GM21526 (cell line): ENCODE measurements around the gene IFT88.

Experiments used
- ATAC-seq: cut with Tn5 transposase; IDR thresholded peaks from one replicate; pipeline ENCODE4 v1.9.1; 2021; ENCODE audit warnings: moderate library complexity; ENCODE audit not compliant: unreplicated experiment, low FRiP score

Gene IFT88

DNA sequence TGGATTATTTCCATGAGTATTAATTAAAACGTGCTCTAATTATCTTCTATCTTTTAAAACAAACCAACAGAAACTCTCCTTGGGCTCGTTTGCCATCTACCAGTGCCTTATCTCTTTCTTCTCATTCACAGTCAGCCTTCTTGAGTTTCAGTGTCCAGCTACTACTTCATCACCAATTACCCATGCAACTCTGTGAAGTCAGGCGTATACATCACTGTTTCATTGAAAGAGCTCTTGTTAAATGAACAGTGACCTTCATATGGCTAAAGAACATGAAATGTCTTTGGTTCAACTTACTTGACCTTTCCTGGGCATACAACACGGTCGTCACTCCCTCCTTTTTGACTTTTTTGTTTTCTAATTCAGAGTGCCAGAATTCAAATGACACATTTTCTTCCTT lies 5.2 kb upstream of the IFT88 start:
- no peak for ATAC-seq

DNA sequence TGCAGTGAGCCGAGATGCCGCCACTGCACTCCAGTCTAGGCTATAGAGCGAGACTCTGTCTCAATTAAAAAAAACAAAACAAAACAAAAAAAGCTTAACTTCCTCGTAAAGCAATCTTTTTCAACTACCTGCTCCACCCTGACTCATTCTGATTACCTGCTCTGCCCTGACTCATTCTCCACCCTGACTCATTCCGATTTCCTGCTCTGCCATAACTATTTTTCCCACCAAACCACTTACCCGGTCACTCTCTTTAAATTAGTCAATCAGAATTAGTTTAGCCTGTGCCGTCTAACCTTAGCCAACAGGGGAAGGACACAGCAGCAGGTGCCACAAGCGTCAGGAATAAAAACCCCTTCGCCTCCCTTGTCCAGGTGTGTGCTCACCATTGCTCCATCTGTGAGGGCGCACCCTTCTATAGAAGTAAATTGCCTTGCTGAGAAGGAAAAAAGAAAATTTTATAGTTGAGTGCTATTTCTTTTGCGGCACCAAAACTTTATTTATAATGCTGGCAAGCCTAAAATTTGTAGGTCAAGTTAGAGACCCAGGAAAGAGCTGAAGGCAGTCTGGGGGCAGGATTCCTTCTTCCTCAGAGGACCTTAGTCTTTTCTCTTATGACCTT lies 1.7 kb upstream of the IFT88 start:
- no peak for ATAC-seq

DNA sequence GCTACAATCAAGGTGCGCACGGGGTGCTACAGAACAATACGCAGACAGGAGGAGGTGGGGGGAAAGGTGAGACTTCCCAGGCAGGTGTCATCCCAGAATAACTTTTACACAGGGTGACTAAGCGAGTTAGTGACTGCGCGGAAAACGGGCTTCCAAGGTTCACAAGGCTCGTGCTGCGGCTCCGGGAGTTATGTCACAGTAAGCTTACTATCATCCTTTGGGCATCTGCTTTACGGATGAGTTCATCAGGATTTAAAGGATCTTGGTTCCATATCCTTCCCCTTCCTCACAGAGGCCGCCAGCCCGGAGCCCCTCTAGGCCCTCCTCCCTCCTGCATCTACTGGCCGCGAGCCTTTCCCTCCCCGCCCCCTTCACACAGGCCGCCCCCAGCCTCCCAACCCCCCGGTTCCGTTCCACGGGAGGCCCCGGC lies 474 bp upstream of the IFT88 start:
- ATAC-seq = peak; percentile 31

DNA sequence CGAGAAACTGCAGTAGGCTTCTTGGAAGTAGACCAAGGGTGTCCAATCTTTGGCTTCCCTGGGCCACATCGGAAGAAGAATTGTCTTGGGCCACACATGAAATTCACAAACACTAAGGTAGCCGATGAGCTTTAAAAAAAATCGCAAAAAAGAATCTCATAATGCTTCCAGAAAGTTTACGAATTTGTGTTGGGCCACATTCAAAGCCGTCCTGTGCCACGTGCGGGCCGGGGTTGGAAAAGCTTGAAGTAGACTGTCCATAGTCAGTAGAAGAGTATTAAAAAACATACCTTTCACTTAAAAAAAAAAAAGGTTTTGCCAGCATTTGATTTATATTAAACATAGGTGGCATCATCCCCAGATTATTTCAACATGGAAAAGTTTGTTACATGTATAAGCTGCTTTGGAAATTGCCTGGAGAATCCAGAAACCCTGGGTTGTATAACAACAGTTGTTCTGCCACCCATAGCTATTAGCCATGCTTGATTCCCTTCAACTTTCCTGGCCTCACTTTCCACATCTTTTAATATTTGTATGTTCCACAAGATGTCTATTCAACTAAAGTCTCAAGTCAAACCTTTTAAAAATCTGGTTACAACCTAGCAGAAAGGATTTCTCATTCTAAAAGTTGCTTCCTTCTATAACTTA lies 1.0 kb downstream of the IFT88 start:
- ATAC-seq = no peak

DNA sequence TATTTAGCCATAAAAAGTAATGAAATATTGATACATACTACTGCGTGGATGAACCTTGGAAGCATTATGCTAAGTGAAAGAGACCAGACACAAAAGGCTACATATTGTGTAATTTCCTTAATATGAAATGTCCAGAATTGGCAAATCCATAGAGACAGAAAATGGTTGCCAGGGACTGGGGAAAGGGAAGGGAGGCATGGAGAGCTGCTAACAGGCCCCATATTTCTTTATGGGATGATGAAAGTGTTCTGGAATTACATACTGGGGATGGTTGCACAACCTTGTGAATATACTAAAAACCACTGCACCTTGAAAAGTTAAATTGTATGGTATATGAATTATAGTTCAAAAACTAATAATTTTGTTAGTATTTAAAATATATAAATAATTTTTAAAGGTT lies 3.6 kb downstream of the IFT88 start:
- ATAC-seq = no peak

DNA sequence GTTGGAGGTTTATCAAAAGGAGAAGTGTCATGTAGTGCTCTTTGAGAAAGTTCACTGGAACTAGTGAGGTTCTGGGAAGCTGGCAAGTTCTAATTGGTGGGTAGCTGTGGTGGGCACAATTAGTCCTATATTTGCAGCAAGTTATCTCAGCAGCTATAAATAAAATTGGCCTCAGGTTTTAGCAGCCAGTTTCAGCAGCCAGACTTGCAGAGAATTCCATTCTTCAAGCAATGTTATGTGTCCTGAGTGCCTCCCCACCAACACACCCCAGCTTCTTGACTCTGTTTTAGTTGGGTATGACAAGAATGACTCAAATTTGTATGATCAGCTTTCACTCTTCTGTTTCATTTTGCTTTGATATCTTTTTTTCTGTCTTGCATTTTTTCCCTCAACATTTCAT lies 4.7 kb downstream of the IFT88 start:
- no peak for ATAC-seq

DNA sequence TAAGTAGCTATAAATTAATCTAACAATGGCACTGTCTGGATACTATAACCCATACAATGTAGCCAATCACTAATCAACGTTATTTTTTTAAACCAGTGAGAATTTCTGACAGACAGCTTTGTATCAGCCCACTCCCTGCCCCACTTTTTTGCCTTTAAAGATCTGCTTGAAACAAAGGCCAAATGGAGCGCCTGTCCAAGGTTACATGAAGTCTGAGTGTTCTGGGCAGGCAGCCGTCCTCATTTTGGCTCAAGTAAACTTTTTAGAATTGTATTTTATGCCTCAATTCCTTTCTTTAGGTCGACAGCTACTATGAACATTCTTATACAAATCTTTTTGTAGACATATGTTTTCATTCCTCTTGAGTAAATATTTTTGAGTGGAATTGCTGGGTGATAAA lies 6.2 kb downstream of the IFT88 start:
- ATAC-seq = no peak

DNA sequence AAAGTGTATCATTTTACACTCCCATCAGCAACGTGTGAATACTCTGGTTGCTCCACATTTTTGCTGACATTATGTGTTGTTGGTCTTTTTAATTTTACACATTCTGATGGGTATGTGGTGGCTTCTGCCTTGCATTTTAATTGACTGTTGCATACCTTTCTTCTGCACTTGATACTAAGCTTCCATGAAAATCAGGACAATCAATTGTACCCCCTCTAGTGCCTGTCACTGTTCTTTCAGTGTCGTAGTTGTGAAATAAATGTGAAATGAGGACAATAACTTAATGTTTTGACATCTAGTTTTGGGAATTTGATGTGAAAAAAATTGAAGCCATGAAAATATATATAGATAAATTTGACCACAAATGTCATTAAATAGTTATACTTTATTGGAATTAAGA lies 6.7 kb downstream of the IFT88 start:
- ATAC-seq = no peak

DNA sequence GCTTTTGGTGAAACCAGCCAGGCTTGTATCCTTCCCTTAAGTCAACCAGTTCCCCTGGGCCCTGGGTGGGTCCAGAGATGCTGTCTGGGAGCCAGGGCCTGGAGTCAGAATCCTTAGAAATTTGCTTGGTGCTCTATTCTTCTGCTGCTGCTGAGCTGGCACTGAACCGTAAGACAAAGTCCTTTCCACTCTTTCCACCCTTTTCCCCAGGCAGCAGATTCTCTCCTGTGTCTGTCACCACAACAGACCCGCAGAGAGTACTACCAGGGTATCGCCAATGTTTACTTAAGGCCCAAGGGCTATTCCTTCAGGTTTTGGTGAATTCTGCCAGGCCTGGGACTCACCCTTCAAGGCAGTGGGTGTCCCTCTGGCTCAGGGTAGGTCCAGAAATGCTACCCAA lies 12.2 kb downstream of the IFT88 start:
- ATAC-seq = no peak

DNA sequence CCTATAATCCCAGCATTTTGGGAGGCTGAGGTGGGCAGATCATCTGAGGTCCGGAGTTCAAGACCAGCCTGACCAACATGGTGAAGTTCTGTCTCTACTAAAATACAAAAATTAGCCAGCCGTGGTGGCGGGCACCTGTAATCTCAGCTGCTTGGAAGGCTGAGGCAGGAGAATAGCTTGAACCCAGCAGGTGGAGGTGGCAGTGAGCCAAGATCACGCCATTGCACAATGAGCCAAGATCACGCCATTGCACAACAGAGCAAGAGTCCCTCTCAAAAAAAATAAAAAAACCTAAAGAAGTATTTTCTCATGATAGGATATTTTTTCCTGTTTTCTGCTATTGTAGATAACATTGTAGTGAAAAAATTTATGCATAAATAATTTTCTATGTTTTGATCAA lies 13.3 kb downstream of the IFT88 start:
- no peak for ATAC-seq

DNA sequence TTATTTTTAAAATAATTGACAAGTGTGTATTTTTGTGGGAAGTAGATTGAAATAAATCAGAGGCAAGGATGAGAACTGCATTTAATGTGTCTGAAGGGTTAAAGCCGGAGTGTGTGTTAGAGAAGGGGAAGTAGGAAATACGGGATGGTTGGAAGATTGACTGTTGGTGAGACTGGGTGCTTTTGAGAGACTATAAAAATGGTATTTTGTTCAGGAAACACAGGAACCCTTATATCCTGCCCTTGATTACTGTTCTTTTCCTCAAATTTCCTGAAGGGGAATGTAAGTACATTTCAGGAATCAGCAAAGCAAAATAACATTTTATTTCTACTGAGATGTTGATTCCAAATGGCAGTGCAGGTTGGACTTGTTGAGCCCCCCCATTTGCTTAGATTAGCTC lies 15.1 kb downstream of the IFT88 start:
- no peak for ATAC-seq

DNA sequence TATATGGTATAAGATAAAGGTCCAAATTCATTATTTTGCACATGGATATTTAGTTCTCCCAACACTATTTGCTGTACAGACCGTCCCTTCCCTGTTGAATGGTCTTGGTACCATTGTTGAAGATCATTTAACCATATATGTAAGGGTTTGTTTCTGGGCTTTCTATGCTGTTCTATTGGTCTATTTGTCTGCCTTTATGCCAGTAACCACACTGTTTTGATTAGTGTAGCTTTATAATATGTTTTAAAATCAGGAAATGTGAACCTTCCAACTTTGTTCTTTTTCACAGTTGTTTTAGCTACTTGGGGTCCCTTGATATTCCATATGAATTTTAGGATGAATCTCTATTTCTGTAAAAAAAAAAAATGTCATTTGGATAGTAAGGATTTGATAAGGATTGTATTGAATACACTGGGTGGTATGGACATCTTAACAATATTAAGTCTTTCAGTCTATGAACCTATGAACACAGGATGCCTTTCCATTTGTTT lies 16.9 kb downstream of the IFT88 start:
- ATAC-seq = no peak

DNA sequence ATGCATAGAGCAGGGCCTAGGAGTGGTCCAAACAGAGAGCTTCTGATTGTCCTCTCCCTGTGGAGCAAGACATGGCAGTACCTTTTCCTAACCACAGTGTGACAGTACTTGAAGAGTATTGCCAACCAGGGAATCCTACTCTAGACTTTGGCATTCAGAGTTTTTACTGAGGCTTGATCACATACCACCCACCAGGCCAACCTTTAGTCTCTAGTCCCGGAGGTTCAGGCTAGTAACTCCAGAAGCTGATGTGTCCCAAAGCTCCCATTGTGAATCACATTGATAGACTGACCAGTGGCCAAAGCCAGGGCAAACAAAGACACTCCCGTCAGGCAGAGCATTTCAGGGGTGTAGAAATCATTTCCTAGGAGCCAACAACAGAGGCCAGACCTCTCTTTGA lies 18.4 kb downstream of the IFT88 start:
- no peak for ATAC-seq

DNA sequence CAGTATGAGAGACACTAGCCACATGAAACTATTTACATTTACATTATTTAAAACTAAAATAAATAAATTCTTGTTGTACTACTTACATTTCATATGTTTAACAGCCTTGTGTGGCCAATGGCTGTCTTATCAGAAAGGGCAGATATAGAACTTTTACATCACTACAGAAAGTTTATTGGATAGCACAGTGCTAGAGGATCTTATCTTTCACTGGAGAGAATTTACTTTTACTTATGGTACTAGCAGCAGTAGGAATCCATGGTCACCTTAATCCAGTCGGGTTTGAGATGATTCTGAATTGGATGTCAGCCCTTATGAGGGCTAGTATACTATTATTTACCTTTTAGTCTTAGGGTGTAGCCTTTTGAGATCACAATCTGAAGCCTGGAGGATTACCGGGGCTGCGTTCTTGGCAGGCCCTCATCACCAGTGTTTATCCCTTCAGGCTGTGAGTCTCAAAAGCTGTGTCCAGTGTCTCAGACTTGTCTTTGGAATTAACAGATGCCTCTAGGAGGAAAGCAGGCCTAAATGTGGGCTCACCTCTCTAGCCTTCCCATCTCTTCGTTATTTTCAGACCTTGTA lies 21.7 kb downstream of the IFT88 start:
- ATAC-seq = no peak

DNA sequence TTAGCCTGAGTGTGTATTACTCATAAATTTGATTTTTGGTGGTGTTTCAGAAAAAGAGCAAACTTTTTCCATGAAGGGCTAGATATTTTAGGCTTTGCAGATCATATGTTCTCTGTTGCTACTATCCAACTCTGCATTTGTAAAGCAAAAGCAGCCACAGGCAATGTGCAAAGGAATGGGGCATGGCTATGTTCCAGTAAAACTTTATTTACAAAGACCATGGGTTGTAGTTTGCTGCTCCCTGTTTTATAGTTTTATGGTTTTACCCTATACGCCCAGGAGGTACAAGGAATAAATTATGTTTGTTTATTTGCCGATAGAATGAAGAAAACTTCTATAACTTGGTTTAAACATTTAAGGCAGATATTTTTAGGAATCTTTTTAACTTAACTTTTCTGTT lies 23.6 kb downstream of the IFT88 start:
- ATAC-seq = no peak

DNA sequence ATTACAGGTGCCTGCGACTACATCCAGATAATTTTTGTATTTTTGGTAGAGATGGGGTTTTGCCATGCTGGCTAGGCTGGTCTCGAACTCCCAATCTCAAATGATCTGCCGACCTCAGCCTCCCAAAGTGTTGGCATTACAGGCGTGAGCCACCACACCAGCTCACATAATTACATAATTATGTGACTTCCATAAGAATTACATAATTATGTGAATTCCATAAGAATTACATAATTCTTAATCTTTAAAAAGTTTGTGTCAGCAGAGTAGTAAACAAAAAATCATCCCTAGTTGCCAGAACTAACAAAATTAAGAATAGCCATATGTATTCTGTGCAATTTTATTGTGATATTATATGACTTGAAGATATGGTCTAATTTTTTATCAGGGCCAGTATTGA lies 25.6 kb downstream of the IFT88 start:
- no peak for ATAC-seq

DNA sequence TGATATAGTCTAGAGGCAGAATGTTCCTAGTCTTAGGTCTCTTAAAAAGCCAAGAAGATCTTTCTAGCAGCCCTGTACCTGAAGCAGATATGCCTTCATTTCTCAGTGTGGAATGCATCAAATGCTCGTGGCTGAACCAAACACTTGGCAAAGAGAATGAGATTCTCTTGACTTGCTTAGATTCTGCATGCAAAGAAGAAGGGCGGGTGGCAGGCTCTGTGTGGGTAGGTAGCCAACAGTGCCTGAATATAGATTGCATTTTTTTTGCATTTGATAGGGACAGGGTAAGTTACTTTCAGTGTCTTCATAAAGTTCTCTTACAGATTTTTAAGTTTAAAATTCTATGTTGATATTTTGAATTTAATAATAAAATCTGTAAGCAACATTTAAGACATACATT lies 27.3 kb downstream of the IFT88 start:
- ATAC-seq = no peak

DNA sequence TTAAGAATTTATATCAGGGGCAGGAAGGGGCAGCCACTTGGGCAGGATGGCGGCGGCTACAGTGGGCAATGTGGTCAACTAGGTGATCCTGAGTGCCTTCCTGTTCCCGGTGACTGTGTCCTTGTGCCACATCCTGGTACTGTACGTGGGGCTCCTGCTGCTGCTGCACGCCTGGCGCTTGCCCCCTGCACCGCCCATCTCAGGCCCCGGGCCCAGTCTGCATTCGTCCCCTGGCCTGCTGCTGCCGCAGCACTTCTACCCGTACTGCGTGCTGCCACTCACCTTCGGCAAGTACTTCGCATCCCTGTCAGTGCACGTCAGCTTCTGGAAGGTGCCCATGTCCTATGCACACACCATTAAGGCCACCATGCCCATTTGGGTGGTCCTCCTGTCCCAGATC lies 40.1 kb downstream of the IFT88 start:
- ATAC-seq = no peak

DNA sequence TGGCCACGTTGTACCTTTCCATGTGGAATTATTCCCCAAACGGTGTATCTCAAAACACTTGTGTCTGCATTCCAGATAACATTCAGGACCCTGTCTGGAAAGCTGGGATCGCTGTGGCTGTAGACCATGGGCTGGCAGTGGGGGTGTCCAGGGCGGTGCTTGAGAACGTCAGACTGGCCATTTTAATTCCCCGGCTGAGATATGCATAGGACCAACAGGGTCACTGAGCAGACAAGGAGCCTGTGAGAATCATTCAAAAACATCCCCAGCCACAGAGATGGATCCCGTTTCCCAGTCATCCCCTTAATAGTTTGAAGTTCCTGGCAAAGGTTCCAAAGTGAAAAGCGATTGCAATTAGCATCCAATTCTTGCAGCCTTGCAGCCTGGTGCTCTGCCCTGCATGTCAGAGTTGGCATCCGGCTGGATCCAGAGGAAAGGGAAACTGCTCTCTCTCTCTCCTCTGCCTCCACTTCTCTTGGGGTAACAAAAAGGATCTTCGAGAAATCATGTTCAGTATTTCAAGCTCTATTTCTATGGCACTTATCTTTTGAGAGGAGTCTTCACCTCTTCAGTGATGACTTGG lies 41.6 kb downstream of the IFT88 start:
- no peak for ATAC-seq

DNA sequence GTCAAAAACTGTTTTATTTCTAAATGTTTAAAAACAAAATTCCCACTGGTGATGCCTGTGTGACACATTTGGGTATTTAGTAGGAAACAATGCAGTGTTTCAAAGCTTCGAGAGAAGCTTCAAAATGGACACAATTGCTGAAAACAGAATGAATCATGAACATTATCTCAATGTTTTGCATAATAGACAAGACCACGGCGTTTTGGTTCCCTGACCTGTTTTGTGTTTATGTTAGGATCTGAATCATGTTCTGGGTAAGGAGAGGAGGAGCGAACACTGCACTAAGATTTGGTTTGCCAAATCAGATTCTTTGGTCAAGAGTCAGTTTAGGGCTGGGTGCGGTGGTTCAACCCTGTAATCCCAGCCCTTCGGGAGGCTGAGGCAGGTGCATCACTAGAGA lies 42.2 kb downstream of the IFT88 start:
- ATAC-seq = no peak

DNA sequence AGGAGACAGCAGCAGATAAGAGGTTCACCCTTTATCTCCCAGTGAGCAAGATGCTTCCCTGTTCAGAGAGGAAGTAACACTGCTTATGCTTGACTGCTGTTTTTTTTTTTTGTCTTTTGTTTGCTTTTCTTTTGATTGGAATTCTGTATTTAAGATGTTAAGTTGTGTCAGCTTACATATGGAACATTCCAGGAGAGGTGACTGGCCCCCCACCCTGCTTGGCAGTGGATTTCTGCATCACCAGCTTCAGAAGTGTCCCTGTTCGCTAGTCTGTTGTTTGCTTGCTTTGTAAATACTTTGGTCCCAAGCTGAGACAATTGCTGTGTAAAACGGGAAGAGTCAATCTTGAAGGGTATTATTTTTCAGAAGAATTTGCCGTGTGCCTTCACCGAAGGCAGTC lies 43.0 kb downstream of the IFT88 start:
- no peak for ATAC-seq
